ENCODE data around the gene SLC9A9. TPM values are rescaled to one million over a fixed set of nuclear protein-coding genes. Genes with fewer than 3 reads are reported as not detected.

The SLC9A9 gene
- polyA plus RNA-seq, 1 donor (not counting 4 experiments of a cell fraction or from before 2014, with no cell fraction given) = 5.2 TPM

DNA sequence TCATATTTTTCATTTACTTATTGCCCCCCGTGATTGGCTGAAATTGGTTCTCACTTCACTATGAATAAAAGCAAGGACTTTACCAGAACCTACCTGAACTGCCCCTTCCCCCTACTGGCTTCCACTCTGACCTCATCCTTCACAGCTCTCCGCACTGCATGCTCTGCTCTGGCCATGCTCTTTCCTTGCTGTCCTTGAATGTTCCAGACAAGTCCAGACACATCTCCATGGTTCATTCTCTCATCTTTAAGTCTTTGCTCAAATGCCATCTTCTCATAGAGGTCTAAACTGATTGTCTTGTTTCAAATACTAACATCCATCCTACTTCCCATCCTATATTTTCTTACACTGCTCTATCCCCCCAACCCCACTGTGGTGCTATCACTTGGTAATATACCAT is 599.3 kb downstream of the SLC9A9 start:
- Histone ChIP-seq H3K4me1 (ENCODE audit: control insufficient read depth, extremely low read depth, insufficient read depth, low read length) (peaks cover 8% of the 10 kb centered on the region), H3K4me2 (ENCODE audit: control insufficient read depth, extremely low read depth, insufficient read depth, low read depth, low read length) (no peak overlapping the region), H3K9me1 (ENCODE audit: control insufficient read depth, extremely low read depth, insufficient read depth, low read length) (no peaks in the 10 kb centered on the region), H3K4me3 (ENCODE audit: control insufficient read depth in 2 of 3, extremely low read depth in 1 of 3, insufficient read depth in 2 of 3, low read depth in 1 of 3, low read length in 3 of 3) (no peak overlapping the region), H3K27me3 (ENCODE audit: control insufficient read depth, extremely low read depth, insufficient read depth, low read length) (no peaks in the 10 kb centered on the region), H3K79me2 (ENCODE audit: control insufficient read depth, insufficient read depth, low read length) (no peaks in the 10 kb centered on the region), H3K9me3 (ENCODE audit: control insufficient read depth, low read depth, low read length) (no peaks in the 10 kb centered on the region), H3K27ac (ENCODE audit: control insufficient read depth, insufficient read depth, low read length) (no peak overlapping the region), H4K20me1 (ENCODE audit: control insufficient read depth, extremely low read depth, insufficient read depth, low read length) (no peaks in the 10 kb centered on the region), H2AFZ (ENCODE audit: control insufficient read depth, low read length) (peak overlapping the region; percentile 64), H3K36me3 (ENCODE audit: control insufficient read depth in 2 of 2, extremely low read depth in 1 of 2, insufficient read depth in 2 of 2, low read length in 2 of 2) (no peaks in the 10 kb centered on the region), H3K9ac (ENCODE audit: control insufficient read depth, extremely low read depth, insufficient read depth, low read length) (no peak overlapping the region)
- TF ChIP-seq EZH2 (IDR thresholded peaks at IDR 0.05; ENCODE audit: low read length) = no peak
- TF ChIP-seq, protein P1, sequence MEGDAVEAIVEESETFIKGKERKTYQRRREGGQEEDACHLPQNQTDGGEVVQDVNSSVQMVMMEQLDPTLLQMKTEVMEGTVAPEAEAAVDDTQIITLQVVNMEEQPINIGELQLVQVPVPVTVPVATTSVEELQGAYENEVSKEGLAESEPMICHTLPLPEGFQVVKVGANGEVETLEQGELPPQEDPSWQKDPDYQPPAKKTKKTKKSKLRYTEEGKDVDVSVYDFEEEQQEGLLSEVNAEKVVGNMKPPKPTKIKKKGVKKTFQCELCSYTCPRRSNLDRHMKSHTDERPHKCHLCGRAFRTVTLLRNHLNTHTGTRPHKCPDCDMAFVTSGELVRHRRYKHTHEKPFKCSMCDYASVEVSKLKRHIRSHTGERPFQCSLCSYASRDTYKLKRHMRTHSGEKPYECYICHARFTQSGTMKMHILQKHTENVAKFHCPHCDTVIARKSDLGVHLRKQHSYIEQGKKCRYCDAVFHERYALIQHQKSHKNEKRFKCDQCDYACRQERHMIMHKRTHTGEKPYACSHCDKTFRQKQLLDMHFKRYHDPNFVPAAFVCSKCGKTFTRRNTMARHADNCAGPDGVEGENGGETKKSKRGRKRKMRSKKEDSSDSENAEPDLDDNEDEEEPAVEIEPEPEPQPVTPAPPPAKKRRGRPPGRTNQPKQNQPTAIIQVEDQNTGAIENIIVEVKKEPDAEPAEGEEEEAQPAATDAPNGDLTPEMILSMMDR (optimal IDR thresholded peaks at IDR 0.05 in 1 of 3, IDR thresholded peaks at IDR 0.05 in 1 of 3, conservative IDR thresholded peaks at IDR 0.05 in 1 of 3; ENCODE audit: extremely low read depth in 1 of 3, insufficient read depth in 2 of 3, low read length in 3 of 3) = no peak
- dilution Hi-C loops (cut with MboI; ENCODE audit: extremely low pct_ligation_motif_present, low sequenced_read_pairs) = no loop called here
- no peak for DNase-seq (ENCODE audit: low read depth, low spot score)
- peak; percentile 64 for FAIRE-seq

DNA sequence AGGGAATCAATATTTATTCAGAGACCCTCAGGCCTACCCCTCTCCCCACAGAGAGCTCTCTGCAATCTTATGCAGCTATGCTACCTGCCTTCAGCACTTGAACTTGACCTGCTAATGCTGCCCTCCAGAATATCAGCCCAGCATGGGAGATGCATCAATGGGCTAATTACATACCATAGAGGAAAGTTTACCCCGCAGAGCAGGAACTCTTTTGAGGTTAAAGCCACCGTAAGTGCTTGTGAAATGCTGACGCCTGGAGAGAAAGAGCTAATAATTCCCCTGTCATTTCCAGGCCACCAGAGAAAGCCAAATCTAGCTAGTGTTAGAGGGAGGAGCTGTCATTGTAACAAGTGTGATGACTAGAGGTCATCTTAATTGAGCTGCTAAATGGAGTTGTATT is 601.2 kb downstream of the SLC9A9 start:
- dilution Hi-C loops (cut with MboI; ENCODE audit: extremely low pct_ligation_motif_present, low sequenced_read_pairs) = no loop called here

More for the DNA sequence above, 601.2 kb downstream of the SLC9A9 start:
- no peak overlapping the region for H2AFZ ChIP-seq (ENCODE audit: control insufficient read depth, low read length)
- no peaks in the 10 kb centered on the region for H3K9me1 ChIP-seq (ENCODE audit: control insufficient read depth, extremely low read depth, insufficient read depth, low read length)
- no peaks in the 10 kb centered on the region for H4K20me1 ChIP-seq (ENCODE audit: control insufficient read depth, extremely low read depth, insufficient read depth, low read length)
- H3K9ac ChIP-seq (ENCODE audit: control insufficient read depth, extremely low read depth, insufficient read depth, low read length) = no peak overlapping the region
- H3K9me3 ChIP-seq (ENCODE audit: control insufficient read depth, low read depth, low read length) = no peaks in the 10 kb centered on the region
- no peak overlapping the region for H3K27ac ChIP-seq (ENCODE audit: control insufficient read depth, insufficient read depth, low read length)
- DNase-seq (ENCODE audit: low read depth, low spot score) = no peak
- peaks cover 5% of the 10 kb centered on the region for H3K4me1 ChIP-seq (ENCODE audit: control insufficient read depth, extremely low read depth, insufficient read depth, low read length)
- FAIRE-seq = no peak
- H3K4me3 ChIP-seq (ENCODE audit: control insufficient read depth in 2 of 3, extremely low read depth in 1 of 3, insufficient read depth in 2 of 3, low read depth in 1 of 3, low read length in 3 of 3) = no peak overlapping the region
- H3K4me2 ChIP-seq (ENCODE audit: control insufficient read depth, extremely low read depth, insufficient read depth, low read depth, low read length) = no peak overlapping the region
- H3K36me3 ChIP-seq (ENCODE audit: control insufficient read depth in 2 of 2, extremely low read depth in 1 of 2, insufficient read depth in 2 of 2, low read length in 2 of 2) = no peaks in the 10 kb centered on the region
- no peaks in the 10 kb centered on the region for H3K79me2 ChIP-seq (ENCODE audit: control insufficient read depth, insufficient read depth, low read length)
- no peaks in the 10 kb centered on the region for H3K27me3 ChIP-seq (ENCODE audit: control insufficient read depth, extremely low read depth, insufficient read depth, low read length)
- TF ChIP-seq, protein P1 (optimal IDR thresholded peaks at IDR 0.05 in 1 of 3, IDR thresholded peaks at IDR 0.05 in 1 of 3, conservative IDR thresholded peaks at IDR 0.05 in 1 of 3; ENCODE audit: extremely low read depth in 1 of 3, insufficient read depth in 2 of 3, low read length in 3 of 3) = no peak
- TF ChIP-seq EZH2 (IDR thresholded peaks at IDR 0.05; ENCODE audit: low read length) = no peak

All from keratinocyte (primary cell).